Measurements from ENCODE around the gene HOXA11.

- TF ChIP-seq EP300 (IDR thresholded peaks at IDR 0.05; ENCODE audit: low read depth) (no peak), CTCF (IDR thresholded peaks at IDR 0.05) (no peak), POLR2A (IDR thresholded peaks at IDR 0.05) (peak; percentile 51), POLR2AphosphoS5 (IDR thresholded peaks at IDR 0.05) (no peak)
Observed at GRCh38 chr7:27201580-27202017, 16.6 kb upstream of the HOXA11 start.
